Activated gamma-delta T cell treated with anti-CD3 and anti-CD28 coated beads, Interleukin-2, amount 50 U/mL, for 16 hours (primary cell): ENCODE measurements around the gene RAB39A.

ENCODE experiments used
- DNase-seq: peaks from one replicate; pipeline ENCODE4 v3.0.0-alpha.2; 2020; ENCODE audit warnings: low read depth

The RAB39A gene

GRCh38 chr11:107962181-107962580 is 33.9 kb downstream of the RAB39A start:
- DNase-seq, result no peak

- no peak for DNase-seq
Observed at GRCh38 chr11:107963091-107963490, 34.8 kb downstream of the RAB39A start.

GRCh38 chr11:107969219-107969618 is 41.0 kb downstream of the RAB39A start:
- no peak for DNase-seq

- no peak for DNase-seq
Observed at GRCh38 chr11:107970049-107970448, 41.8 kb downstream of the RAB39A start.

- no peak for DNase-seq
Observed at GRCh38 chr11:107973641-107974040, 45.4 kb downstream of the RAB39A start.

GRCh38 chr11:107988397-107989158 is 60.3 kb downstream of the RAB39A start:
- DNase-seq, result no peak

GRCh38 chr11:107991868-107992414 is 63.7 kb downstream of the RAB39A start:
- no peak for DNase-seq

- DNase-seq, result no peak
Observed at GRCh38 chr11:107996006-107996776, 67.9 kb downstream of the RAB39A start.

- no peak for DNase-seq
Observed at GRCh38 chr11:107998761-107999160, 70.5 kb downstream of the RAB39A start.

- DNase-seq, result no peak
Observed at GRCh38 chr11:107999759-108000455, 71.7 kb downstream of the RAB39A start.

GRCh38 chr11:108002476-108002875 is 74.2 kb downstream of the RAB39A start:
- no peak for DNase-seq

- DNase-seq, result no peak
Observed at GRCh38 chr11:108003623-108004022, 75.4 kb downstream of the RAB39A start.

GRCh38 chr11:108007819-108008218 is 79.6 kb downstream of the RAB39A start:
- no peak for DNase-seq

GRCh38 chr11:108008656-108009496 is 80.6 kb downstream of the RAB39A start, which contains the start of gene CUL5:
CUL5 (plus strand) TSS chr11:108008898; CDS start chr11:108009349, 451 bp downstream.
- DNase-seq, result peak; percentile 82

- no peak for DNase-seq
Observed at GRCh38 chr11:108009497-108010370, 81.5 kb downstream of the RAB39A start.

GRCh38 chr11:108012139-108012725 is 84.0 kb downstream of the RAB39A start:
- DNase-seq, result no peak
